K562 (cell line): Measurements from ENCODE around the gene SMURF1. TPM values are rescaled to one million over a fixed set of nuclear protein-coding genes. Genes with fewer than 3 reads are reported as not detected.

Source experiments
- ATAC-seq: fragments of 200-7000 bp; cut with Tn5 transposase; 3 replicates; pipeline ENCODE4 v1.9.1; 2020; ENCODE audit warnings: moderate library complexity
- BruUV-seq: library from RNA; stranded (reverse); fragments of 400-500 nt; replicated peaks from 2 replicates; lab custom pipeline; 2021; lab: Mats Ljungman, UMichigan
- CTCF ChIA-PET: fragments of 300-600 bp; formaldehyde crosslinking; extraction: SDS; loops from one replicate; lab custom pipeline; 2021; ENCODE audit warnings: low intra/inter-chr PET ratio; lab: Yijun Ruan, JAX
- POLR2A ChIA-PET: fragments of 300-600, 350-650 bp; sonication (Branson Sonifier 250); formaldehyde crosslinking; extraction: SDS; loops from one replicate; lab custom pipeline; 2021; ENCODE audit warnings: antibody characterized with exemption, inconsistent platforms; lab: Yijun Ruan, JAX
- DNase-seq, 4 experiments: peaks; one replicate each; pipeline versions ENCODE4 v3.0.0 to v3.0.0-alpha.2; 2011 to 2018; ENCODE audit warnings: low spot score in 3 of 4, mixed read lengths in 3 of 4; ENCODE audit errors: extremely low read depth in 1 of 4
- FAIRE-seq: peaks from 2 replicates; lab custom pipeline; 2011; peaks lifted over from hg19 to GRCh38; lab: Jason Lieb, UNC
- H2AFZ ChIP-seq: 2 replicates; pipeline ENCODE4 v1.6.0; 2011; ENCODE audit warnings: low read depth, low read length, control low read depth, inconsistent platforms
- H3K27ac ChIP-seq: fragments of 200-600 bp; 3 replicates; pipeline ENCODE4 v1.8.0; 2011; ENCODE audit warnings: low read depth, mild to moderate bottlenecking, control low read depth, inconsistent platforms, low read length, moderate library complexity, mixed read lengths; ENCODE audit errors: extremely low read depth
- H3K27me3 ChIP-seq, 2 experiments: fragments of 300-600 bp in 1 of 2; 2 replicates in 1 of 2; 3 replicates in 1 of 2; pipeline versions ENCODE4 v1.6.0 to v1.8.0; 2011; ENCODE audit warnings: inconsistent platforms in 2 of 2, low read length in 2 of 2, mild to moderate bottlenecking in 1 of 2, mixed read lengths in 1 of 2, moderate library complexity in 1 of 2; ENCODE audit not compliant: control insufficient read depth in 2 of 2, insufficient read depth in 2 of 2
- H3K36me3 ChIP-seq: fragments of 300-600 bp; 3 replicates; pipeline ENCODE4 v1.8.0; 2011; ENCODE audit warnings: mild to moderate bottlenecking, low read length, inconsistent platforms; ENCODE audit not compliant: control insufficient read depth, insufficient read depth
- H3K4me1 ChIP-seq, 2 experiments: fragments of 200-600 bp in 1 of 2; replicated peaks in 1 of 2; 2 replicates in 1 of 2; 3 replicates in 1 of 2; pipeline versions ENCODE4 v1.5.1 to v1.8.0; 2011; ENCODE audit warnings: inconsistent platforms in 2 of 2, low read length in 2 of 2, mild to moderate bottlenecking in 1 of 2, mixed read lengths in 1 of 2, moderate library complexity in 1 of 2; ENCODE audit not compliant: control insufficient read depth in 2 of 2, insufficient read depth in 2 of 2
- H3K4me2 ChIP-seq: 2 replicates; pipeline ENCODE4 v1.6.1; 2011; ENCODE audit warnings: low read length, control low read depth, inconsistent platforms, mixed read lengths; ENCODE audit not compliant: insufficient read depth
- H3K4me3 ChIP-seq: fragments of 200-600 bp; sonication (generic), shearing (Covaris generic); 2 replicates; pipeline ENCODE4 v1.5.1; 2016; ENCODE audit warnings: control low read depth, inconsistent platforms
- H3K79me2 ChIP-seq: fragments of 200-600 bp; 3 replicates; pipeline ENCODE4 v1.8.0; 2011; ENCODE audit warnings: low read length, inconsistent platforms; ENCODE audit not compliant: control insufficient read depth, insufficient read depth
- H3K9ac ChIP-seq, 2 experiments: 2 replicates each; pipeline versions ENCODE4 v1.6.0 to v1.6.1; 2011; ENCODE audit warnings: low read depth in 2 of 2, low read length in 2 of 2, control low read depth in 1 of 2, inconsistent platforms in 1 of 2, mild to moderate bottlenecking in 1 of 2, mixed read lengths in 1 of 2; ENCODE audit not compliant: insufficient read depth in 1 of 2
- H3K9me1 ChIP-seq: one replicate; pipeline ENCODE4 v1.6.0; 2011; ENCODE audit warnings: inconsistent platforms, mild to moderate bottlenecking, low read length, moderate library complexity; ENCODE audit not compliant: control insufficient read depth, insufficient read depth
- H3K9me3 ChIP-seq: replicated peaks from 2 replicates; pipeline ENCODE4 v1.5.1; 2011; ENCODE audit warnings: low read depth, low read length, inconsistent platforms; ENCODE audit not compliant: control insufficient read depth, insufficient read depth
- H4K20me1 ChIP-seq: replicated peaks from 2 replicates; pipeline ENCODE4 v1.6.1; 2011; ENCODE audit warnings: low read length, inconsistent platforms, mixed read lengths; ENCODE audit not compliant: control insufficient read depth, insufficient read depth
- CHD1 ChIP-seq: fragments of 200-600 bp; sonication (generic); IDR thresholded peaks from one replicate; pipeline ENCODE4 v1.6.1; 2012; ENCODE audit warnings: mild to moderate bottlenecking, moderate library complexity, low read length, inconsistent platforms
- MGA ChIP-seq: fragments of 450-650 bp; IDR thresholded peaks from 2 replicates; pipeline ENCODE4 v1.6.1; 2016; ENCODE audit warnings: mild to moderate bottlenecking, moderate library complexity
- RBM25 ChIP-seq: fragments of 200-400 bp; formaldehyde crosslinking; IDR thresholded peaks from 2 replicates; pipeline ENCODE4 v1.6.1; 2018; ENCODE audit warnings: low read length, low read depth, moderate library complexity; ENCODE audit not compliant: severe bottlenecking
- SNRNP70 ChIP-seq: fragments of 200-400 bp; formaldehyde crosslinking; optimal IDR thresholded peaks from 2 replicates; pipeline ENCODE3; 2017; ENCODE audit warnings: low read depth, low read length
- SRSF1 ChIP-seq: fragments of 200-400 bp; formaldehyde crosslinking; IDR thresholded peaks from 2 replicates; pipeline ENCODE4 v1.6.1; 2017; ENCODE audit warnings: mild to moderate bottlenecking, low read depth, low read length, moderate library complexity
- ZNF512 ChIP-seq: IDR thresholded peaks from 2 replicates; pipeline ENCODE4 v1.6.1; 2016; ENCODE audit warnings: missing genetic modification characterization, missing compliant biosample characterization
- WGBS: fragments of 100-300 bp; shearing (Covaris generic); methylation state at CpG from one replicate; pipeline ENCODE4 v1.1.6; 2016; ENCODE audit warnings: low coverage, mixed read lengths; ENCODE audit not compliant: insufficient coverage; ENCODE audit errors: missing lambda C conversion rate; 5-methylcytosine and 5-hydroxymethylcytosine counted together
- in situ Hi-C: fragments of 300-500 bp; cut with MboI; formaldehyde crosslinking; loops from 4 replicates; pipeline ENCODE4 v1.15.0; 2018; ENCODE audit warnings: inconsistent platforms, mixed read lengths
- intact Hi-C: fragments of 100-400 bp; cut with micrococcal nuclease; formaldehyde crosslinking; loops from 2 replicates; pipeline ENCODE4 v1.14.2; 2022
- polyA plus RNA-seq, 8 experiments: library from polyadenylated mRNA; depleted of rRNA in 4 of 8; stranded (reverse) in 5 of 8; unstranded in 3 of 8; fragments of >200 nt; fragmentation: Nextera tagmentation in 2 of 8; fragmentation: Illumina TruSeq in 1 of 8; extraction: Ambion mirVana in 2 of 8; extraction: Trizol in 1 of 8; gene quantifications; 2 replicates each; pipeline versions ENCODE4 v1.2.1 to v1.2.3, GENCODE V29; 2011 to 2014; ENCODE audit warnings: inconsistent platforms in 1 of 8, missing spikeins in 1 of 8
- total RNA-seq, 7 experiments: library from RNA; depleted of rRNA in 6 of 7; stranded (reverse); fragments of >200 nt in 6 of 7; fragmentation: Illumina TruSeq in 2 of 7; extraction: Trizol in 2 of 7; gene quantifications; 2 replicates each; pipeline versions ENCODE4 v1.2.1 to v1.2.3, GENCODE V29; 2011 to 2021; ENCODE audit warnings: low replicate concordance in 1 of 7

SMURF1 gene
- total and polyA plus RNA-seq, 9 of the 15 experiments (the other 6 are each of a cell fraction or from before 2014, with no cell fraction given) = 1.0 to 20.1 (median 12.6) TPM

- ATAC-seq (no peak), DNase-seq (no peak), FAIRE-seq (no peak)
- H3K4me1 ChIP-seq = no peaks in the 10 kb centered on the region
- no peaks in the 10 kb centered on the region for H3K36me3 ChIP-seq
- H3K79me2 ChIP-seq = no peaks in the 10 kb centered on the region
- BruUV-seq = no TSS peak
- no peak overlapping the region for H2AFZ ChIP-seq
- intact Hi-C loops (no loop called here), in situ Hi-C loops (no loop called here)
- no peaks in the 10 kb centered on the region for H3K9me1 ChIP-seq
- H3K4me2 ChIP-seq = no peak overlapping the region
- H3K4me3 ChIP-seq = no peak overlapping the region
- 0 out of 2 replicates have a peak, but pooled peaks cover 3% of the 10 kb centered on the region for H3K9me3 ChIP-seq
- peaks cover 27 to 50% of the 10 kb centered on the region in 2 experiments for H3K27me3 ChIP-seq
- H3K9ac ChIP-seq = no peak overlapping the region
- TF ChIP-seq SNRNP70 (no peak), MGA (no peak), RBM25 (peak; percentile 48), SRSF1 (no peak), ZNF512 (tag) (peak; percentile 27; the same call in 1 of the 2 replicates), CHD1 (no peak)
- no peak overlapping the region for H3K27ac ChIP-seq
- H4K20me1 ChIP-seq = no peaks in the 10 kb centered on the region
- POLR2A ChIA-PET = interaction anchor here (0.7 kb wide), 1 partner anchor 25 kb away, joined by 5 read pairs; no protein-coding TSS in a partner anchor
- CTCF ChIA-PET = no interaction called here
- WGBS = 2% methylated on average over 6 of the region's 6 CpGs
Measured at GRCh38 chr7:99170065-99170729, 26.3 kb upstream of the SMURF1 start.
